NB4 (cell line): ENCODE results near the gene NRG4.

Experiments used
- DNase-seq: peaks from one replicate; pipeline ENCODE4 v3.0.0; 2010; ENCODE audit warnings: low read depth
- H3K4me3 ChIP-seq: one replicate; pipeline ENCODE4 v1.5.1; 2011; ENCODE audit warnings: mild to moderate bottlenecking, low read depth, low read length, moderate library complexity
- MYC ChIP-seq: IDR thresholded peaks from 2 replicates; pipeline ENCODE4 v1.6.1; 2011; ENCODE audit warnings: low read depth, low read length
- POLR2A ChIP-seq: IDR thresholded peaks from 2 replicates; pipeline ENCODE4 v1.6.1; 2011; ENCODE audit warnings: mild to moderate bottlenecking; ENCODE audit not compliant: insufficient read length; ENCODE audit errors: extremely low read depth
- TF ChIP-seq, protein P1 (sequence below): IDR thresholded peaks from 2 replicates; pipeline ENCODE4 v1.6.1; 2011; ENCODE audit warnings: low read depth, low read length
- TF ChIP-seq, protein P2 (sequence below): IDR thresholded peaks from one replicate; pipeline ENCODE4 v1.5.1; 2012; ENCODE audit warnings: low read depth, low read length

The NRG4 gene

DNA sequence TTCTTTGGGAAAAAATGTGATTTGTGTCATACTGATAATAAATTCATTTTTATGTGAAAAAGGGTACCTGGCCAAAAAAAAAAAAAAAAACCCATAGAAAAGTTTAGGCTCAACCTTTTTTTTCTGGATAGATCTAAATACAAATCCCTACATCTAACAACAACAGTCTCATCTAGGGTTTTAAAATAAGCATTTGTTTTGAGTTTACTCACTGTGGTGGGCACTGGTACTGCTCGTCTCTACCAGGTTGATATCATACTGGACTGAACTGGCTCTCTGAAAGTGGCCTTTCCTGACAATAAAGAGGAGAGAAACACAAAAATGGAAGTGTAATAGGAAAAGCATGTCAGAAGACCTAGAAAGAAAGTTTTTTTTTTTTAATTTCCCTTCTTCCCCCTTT lies 56.5 kb downstream of the NRG4 start:
- TF ChIP-seq MYC: no peak
- TF ChIP-seq, protein P1, sequence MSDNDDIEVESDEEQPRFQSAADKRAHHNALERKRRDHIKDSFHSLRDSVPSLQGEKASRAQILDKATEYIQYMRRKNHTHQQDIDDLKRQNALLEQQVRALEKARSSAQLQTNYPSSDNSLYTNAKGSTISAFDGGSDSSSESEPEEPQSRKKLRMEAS: no peak
- TF ChIP-seq, protein P2, sequence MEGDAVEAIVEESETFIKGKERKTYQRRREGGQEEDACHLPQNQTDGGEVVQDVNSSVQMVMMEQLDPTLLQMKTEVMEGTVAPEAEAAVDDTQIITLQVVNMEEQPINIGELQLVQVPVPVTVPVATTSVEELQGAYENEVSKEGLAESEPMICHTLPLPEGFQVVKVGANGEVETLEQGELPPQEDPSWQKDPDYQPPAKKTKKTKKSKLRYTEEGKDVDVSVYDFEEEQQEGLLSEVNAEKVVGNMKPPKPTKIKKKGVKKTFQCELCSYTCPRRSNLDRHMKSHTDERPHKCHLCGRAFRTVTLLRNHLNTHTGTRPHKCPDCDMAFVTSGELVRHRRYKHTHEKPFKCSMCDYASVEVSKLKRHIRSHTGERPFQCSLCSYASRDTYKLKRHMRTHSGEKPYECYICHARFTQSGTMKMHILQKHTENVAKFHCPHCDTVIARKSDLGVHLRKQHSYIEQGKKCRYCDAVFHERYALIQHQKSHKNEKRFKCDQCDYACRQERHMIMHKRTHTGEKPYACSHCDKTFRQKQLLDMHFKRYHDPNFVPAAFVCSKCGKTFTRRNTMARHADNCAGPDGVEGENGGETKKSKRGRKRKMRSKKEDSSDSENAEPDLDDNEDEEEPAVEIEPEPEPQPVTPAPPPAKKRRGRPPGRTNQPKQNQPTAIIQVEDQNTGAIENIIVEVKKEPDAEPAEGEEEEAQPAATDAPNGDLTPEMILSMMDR: no peak
- TF ChIP-seq POLR2A: no peak
- H3K4me3 ChIP-seq: no peak overlapping the region
- DNase-seq: no peak

DNA sequence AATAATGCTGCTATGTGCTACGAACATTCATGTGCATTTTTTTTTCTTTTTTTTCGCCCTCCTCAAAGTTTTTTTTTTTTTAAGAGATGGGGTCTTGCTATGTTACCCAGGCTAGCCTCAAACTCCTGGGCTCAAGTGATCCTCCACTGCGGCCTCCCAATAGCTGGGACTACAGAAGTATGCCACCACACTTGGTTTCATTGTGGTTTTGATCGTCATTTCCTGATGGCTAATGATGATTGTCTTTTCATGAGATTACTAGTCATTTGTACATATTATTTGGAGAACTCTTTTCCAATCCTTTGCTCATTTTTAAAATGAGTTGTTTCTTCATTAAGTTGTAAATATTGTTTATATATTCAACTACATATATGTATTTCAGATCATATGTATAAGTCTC lies 59.7 kb downstream of the NRG4 start:
- TF ChIP-seq MYC (no peak), POLR2A (no peak)
- TF ChIP-seq, protein P1: no peak
- TF ChIP-seq, protein P2: no peak
- H3K4me3 ChIP-seq: no peak overlapping the region
- DNase-seq: no peak

DNA sequence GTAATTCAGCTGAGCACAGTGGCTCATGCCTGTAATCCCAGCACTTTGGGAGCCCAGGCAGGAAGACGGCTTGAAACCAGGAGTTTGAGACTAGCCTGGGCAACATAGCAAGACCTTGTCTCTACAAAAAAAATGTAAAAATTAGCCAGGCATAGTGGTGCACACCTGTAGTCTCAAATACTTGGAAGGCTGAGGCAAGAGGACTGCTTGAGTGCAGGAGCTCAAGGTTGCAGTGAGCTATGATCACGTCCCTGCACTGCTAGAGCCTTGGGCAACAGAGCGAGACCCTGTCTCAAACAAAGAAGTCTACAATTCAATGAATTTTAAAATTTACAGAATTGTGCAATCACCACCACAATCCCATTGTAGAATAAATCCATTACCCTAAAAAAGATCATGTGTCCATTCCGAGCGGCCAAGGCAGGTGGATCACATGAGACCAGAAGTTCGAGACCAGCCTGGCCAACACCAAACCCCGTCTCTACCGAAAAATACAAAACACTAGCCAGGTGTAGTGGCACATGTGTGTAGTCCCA lies 63.4 kb downstream of the NRG4 start:
- H3K4me3 ChIP-seq: no peak overlapping the region
- TF ChIP-seq MYC (no peak), POLR2A (no peak)
- TF ChIP-seq, protein P2: no peak
- DNase-seq: no peak

DNA sequence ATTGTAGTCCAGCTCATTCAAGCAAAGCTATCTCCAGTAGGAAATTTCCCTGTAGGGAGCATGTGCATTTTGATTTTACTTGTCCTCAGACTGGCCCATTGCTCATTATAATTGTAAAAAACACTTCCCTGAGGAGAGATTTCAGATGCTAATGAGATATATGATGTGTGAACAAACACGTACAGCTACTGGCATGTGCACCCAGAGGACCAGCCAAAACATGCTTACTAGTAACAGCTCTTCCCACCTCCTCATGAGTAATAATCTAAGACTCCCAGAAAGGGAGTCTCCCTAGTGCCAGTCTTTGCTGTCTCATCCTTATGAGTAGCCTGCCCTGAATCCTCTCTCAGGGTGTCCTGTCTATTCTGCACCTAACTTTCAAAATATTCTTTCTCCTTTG lies 65.1 kb downstream of the NRG4 start:
- H3K4me3 ChIP-seq: no peak overlapping the region
- no peak for DNase-seq
- TF ChIP-seq, protein P1: no peak
- TF ChIP-seq, protein P2: no peak
- TF ChIP-seq POLR2A (no peak), MYC (no peak)

DNA sequence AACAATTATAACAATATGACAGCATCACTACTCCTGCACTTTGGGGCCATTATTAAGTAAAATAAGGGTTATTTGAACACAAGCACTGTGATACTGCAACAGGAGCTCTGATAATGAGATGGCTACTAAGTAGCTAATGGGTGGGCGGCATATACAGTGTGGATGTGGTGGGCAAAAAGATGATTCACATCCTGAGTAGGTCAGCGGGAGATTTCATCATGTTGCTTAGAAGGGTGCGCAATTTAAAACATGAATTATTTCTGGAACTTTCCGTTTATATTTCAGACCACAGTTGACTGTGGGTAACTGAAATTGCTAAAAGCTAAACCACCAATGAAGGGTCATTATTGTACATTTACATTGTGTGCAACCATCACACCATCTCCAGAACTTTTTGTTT lies 66.3 kb downstream of the NRG4 start:
- H3K4me3 ChIP-seq: no peak overlapping the region
- peak; percentile 55; the same call in 1 of the 2 replicates for TF ChIP-seq MYC
- TF ChIP-seq, protein P1: 0 out of 2 replicates have a peak, but pooled peaks have one; percentile 22
- TF ChIP-seq, protein P2: no peak
- peak; percentile 88 for DNase-seq

DNA sequence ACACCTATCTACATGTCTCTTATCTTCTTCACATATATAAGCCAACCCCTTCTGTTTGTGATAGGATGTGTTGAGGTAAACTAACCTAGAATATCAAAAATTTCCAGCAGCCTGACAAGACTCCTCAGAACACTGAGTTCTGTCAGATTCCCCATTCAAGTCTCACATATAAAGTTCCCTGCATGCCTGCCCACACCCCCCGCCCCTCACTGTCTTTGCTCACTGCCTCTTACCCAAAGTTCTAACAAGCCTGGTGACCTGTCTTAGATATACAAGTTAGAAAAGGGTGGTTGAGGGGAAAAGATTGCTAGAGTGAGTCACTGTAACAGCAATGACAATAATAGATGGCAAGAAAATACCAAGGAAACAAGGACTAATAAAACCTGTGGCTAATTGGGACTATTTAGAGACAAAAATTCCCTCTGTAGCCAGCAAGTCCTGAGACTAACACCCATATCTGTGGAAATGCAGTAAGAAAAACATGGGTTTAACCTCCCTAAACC lies 68.5 kb downstream of the NRG4 start:
- TF ChIP-seq, protein P1: no peak
- TF ChIP-seq, protein P2: no peak
- TF ChIP-seq POLR2A (no peak), MYC (no peak)
- no peak overlapping the region for H3K4me3 ChIP-seq

More for the DNA sequence above, 68.5 kb downstream of the NRG4 start:
- DNase-seq: peak; percentile 45
